GM21367 (cell line): Measurements from ENCODE around the gene LRRTM4.

ENCODE experiments used
- ATAC-seq: cut with Tn5 transposase; IDR thresholded peaks from one replicate; pipeline ENCODE4 v1.9.1; 2021; ENCODE audit not compliant: unreplicated experiment

LRRTM4 gene

GRCh38 chr2:77521931-77522470 lies at the start of gene LRRTM4:
LRRTM4 (minus strand) TSS chr2:77522376.
- no peak for ATAC-seq

GRCh38 chr2:77571545-77571944 lies 49.4 kb upstream of the LRRTM4 start:
- no peak for ATAC-seq

- no peak for ATAC-seq
These were observed 45.5 kb upstream of the LRRTM4 start for GRCh38 chr2:77567723-77568122.

- ATAC-seq = no peak
These were observed 44.4 kb upstream of the LRRTM4 start for GRCh38 chr2:77566582-77566981.

GRCh38 chr2:77566131-77566530 lies 44.0 kb upstream of the LRRTM4 start:
- ATAC-seq = no peak

- no peak for ATAC-seq
These were observed 30.8 kb upstream of the LRRTM4 start for GRCh38 chr2:77552956-77553355.

- no peak for ATAC-seq
These were observed 15.9 kb upstream of the LRRTM4 start for GRCh38 chr2:77538031-77538430.

GRCh38 chr2:77522888-77523287 lies 712 bp upstream of the LRRTM4 start:
- no peak for ATAC-seq

GRCh38 chr2:77521548-77521891 lies 656 bp downstream of the LRRTM4 start:
- ATAC-seq = no peak

- ATAC-seq = no peak
These were observed 1.3 kb downstream of the LRRTM4 start for GRCh38 chr2:77520641-77521547.

- no peak for ATAC-seq
These were observed 2.2 kb downstream of the LRRTM4 start for GRCh38 chr2:77519888-77520506.

- ATAC-seq = no peak
These were observed 2.9 kb downstream of the LRRTM4 start for GRCh38 chr2:77519164-77519887.

GRCh38 chr2:77518311-77518710 lies 3.9 kb downstream of the LRRTM4 start:
- no peak for ATAC-seq

GRCh38 chr2:77513191-77513590 lies 9.0 kb downstream of the LRRTM4 start:
- ATAC-seq = no peak

- ATAC-seq = no peak
These were observed 9.7 kb downstream of the LRRTM4 start for GRCh38 chr2:77512507-77512906.

GRCh38 chr2:77508511-77508910 lies 13.7 kb downstream of the LRRTM4 start:
- no peak for ATAC-seq

- ATAC-seq = no peak
These were observed 14.5 kb downstream of the LRRTM4 start for GRCh38 chr2:77507657-77508056.

- no peak for ATAC-seq
These were observed 34.0 kb downstream of the LRRTM4 start for GRCh38 chr2:77488141-77488540.

- no peak for ATAC-seq
These were observed 34.9 kb downstream of the LRRTM4 start for GRCh38 chr2:77487074-77487803.

- ATAC-seq = no peak
These were observed 38.1 kb downstream of the LRRTM4 start for GRCh38 chr2:77484026-77484425.

GRCh38 chr2:77479895-77480294 lies 42.3 kb downstream of the LRRTM4 start:
- no peak for ATAC-seq
